Activated T-cell treated with anti-CD3 and anti-CD28 coated beads for 48 hours (primary cell): ENCODE data around the gene ELF3.
"Not testable (repeated sequence)": the region's sequence is repeated elsewhere in the genome, so short reads cannot be mapped to it uniquely, and the experiment has no call there.

Experiments used
- DNase-seq: peaks from one replicate; pipeline ENCODE4 v3.0.0-alpha.2; 2020; ENCODE audit warnings: low read depth

The ELF3 gene

GRCh38 chr1:202010180-202011015 is at the start of gene ELF3:
Gene ELF3, plus strand, starts transcription at chr1:202010587. Its CDS starts 550 bp downstream, at chr1:202011137.
- no peak for DNase-seq

GRCh38 chr1:201962382-201962781 is 48.0 kb upstream of the ELF3 start:
- not testable (repeated sequence) for DNase-seq

GRCh38 chr1:201964261-201964660 is 46.1 kb upstream of the ELF3 start:
- DNase-seq: no peak

- no peak for DNase-seq
These were observed 44.2 kb upstream of the ELF3 start for GRCh38 chr1:201966171-201966570.

GRCh38 chr1:201968202-201968925 is 42.0 kb upstream of the ELF3 start:
- DNase-seq: no peak

GRCh38 chr1:201970334-201971159 is 39.8 kb upstream of the ELF3 start:
- no peak for DNase-seq

- peak; percentile 75 for DNase-seq
These were observed 28.2 kb upstream of the ELF3 start for GRCh38 chr1:201982082-201982622.

GRCh38 chr1:201982623-201983379 is 27.6 kb upstream of the ELF3 start, which contains the start of gene RNPEP:
Gene RNPEP, plus strand, starts transcription at chr1:201982648. Its CDS starts 19 bp downstream, at chr1:201982667.
- peak; percentile 42 for DNase-seq

- DNase-seq: no peak
These were observed 27.0 kb upstream of the ELF3 start for GRCh38 chr1:201983380-201983805.

- no peak for DNase-seq
These were observed 25.9 kb upstream of the ELF3 start for GRCh38 chr1:201984446-201984845.

- DNase-seq: no peak
These were observed 25.0 kb upstream of the ELF3 start for GRCh38 chr1:201985355-201985754.

- DNase-seq: no peak
These were observed 21.8 kb upstream of the ELF3 start for GRCh38 chr1:201988601-201989000.

GRCh38 chr1:201989354-201990128 is 20.8 kb upstream of the ELF3 start:
- no peak for DNase-seq

- DNase-seq: no peak
These were observed 20.0 kb upstream of the ELF3 start for GRCh38 chr1:201990427-201990826.

- peak; percentile 3 for DNase-seq
These were observed 10.7 kb upstream of the ELF3 start for GRCh38 chr1:201999625-202000238.

- no peak for DNase-seq
These were observed 7.9 kb upstream of the ELF3 start for GRCh38 chr1:202002507-202002906.

- DNase-seq: no peak
These were observed 5.7 kb upstream of the ELF3 start for GRCh38 chr1:202004711-202005110.

- DNase-seq: no peak
These were observed 4.4 kb upstream of the ELF3 start for GRCh38 chr1:202005958-202006357.

GRCh38 chr1:202007304-202007703 is 3.1 kb upstream of the ELF3 start:
- DNase-seq: no peak
